HepG2 (cell line): Measurements from ENCODE around the gene ATP8B1. TPM values are rescaled to one million over a fixed set of nuclear protein-coding genes. Genes with fewer than 3 reads are reported as not detected.
A peak's percentile ranks its signal among the peaks of the same experiment; 100 is the strongest.

ENCODE experiments used
- BRD4 ChIP-seq: sonication (generic); formaldehyde crosslinking; IDR thresholded peaks from 2 replicates; pipeline ENCODE4 v1.4.0; 2020; ENCODE audit warnings: missing genetic modification reagents
- CBX2 ChIP-seq, 2 experiments: fragments of 200-600 bp in 1 of 2; sonication (generic); formaldehyde crosslinking in 1 of 2; IDR thresholded peaks; 2 replicates each; pipeline versions ENCODE4 v1.7.0 to v1.8.1; 2018 to 2022; ENCODE audit warnings: low read depth in 2 of 2, low read length in 1 of 2, mild to moderate bottlenecking in 1 of 2, missing genetic modification reagents in 1 of 2
- CC2D1A ChIP-seq: sonication (generic); formaldehyde crosslinking; IDR thresholded peaks from 2 replicates; pipeline ENCODE4 v1.8.1; 2023; ENCODE audit warnings: mild to moderate bottlenecking, missing genetic modification reagents
- FOXJ3 ChIP-seq: sonication (generic); formaldehyde crosslinking; IDR thresholded peaks from 2 replicates; pipeline ENCODE4 v1.4.0; 2020; ENCODE audit warnings: missing genetic modification reagents, mild to moderate bottlenecking, borderline replicate concordance
- KAT2B ChIP-seq: fragments of 150-350 bp; IDR thresholded peaks from 2 replicates; pipeline ENCODE4 v1.6.1; 2014; ENCODE audit warnings: low read depth, low read length, borderline replicate concordance
- MAZ ChIP-seq, 2 experiments: sonication (generic) in 1 of 2; formaldehyde crosslinking in 1 of 2; IDR thresholded peaks; 2 replicates each; pipeline versions ENCODE4 v1.5.0 to v1.6.1; 2012 to 2020; ENCODE audit warnings: low read depth in 2 of 2, mild to moderate bottlenecking in 2 of 2, borderline replicate concordance in 1 of 2, improper control_type of control experiment in 1 of 2, low read length in 1 of 2, missing genetic modification reagents in 1 of 2, moderate library complexity in 1 of 2
- MIER3 ChIP-seq: IDR thresholded peaks from 2 replicates; pipeline ENCODE4 v1.6.1; 2016; ENCODE audit warnings: missing compliant biosample characterization, borderline replicate concordance
- NCOA5 ChIP-seq: sonication (generic); formaldehyde crosslinking; IDR thresholded peaks from 2 replicates; pipeline ENCODE4 v1.4.0; 2020; ENCODE audit warnings: missing genetic modification reagents
- NFE2L1 ChIP-seq: sonication (generic); formaldehyde crosslinking; IDR thresholded peaks from 2 replicates; pipeline ENCODE4 v1.4.0; 2020; ENCODE audit warnings: missing genetic modification reagents, mild to moderate bottlenecking, borderline replicate concordance
- NR1H2 ChIP-seq: sonication (generic); formaldehyde crosslinking; IDR thresholded peaks from 2 replicates; pipeline ENCODE4 v1.8.1; 2022; ENCODE audit warnings: low read depth, missing genetic modification reagents, borderline replicate concordance
- RXRB ChIP-seq: IDR thresholded peaks from 2 replicates; pipeline ENCODE4 v1.6.1; 2016; ENCODE audit warnings: borderline replicate concordance, missing genetic modification reagents, missing compliant biosample characterization
- SRF ChIP-seq: IDR thresholded peaks from 2 replicates; pipeline ENCODE4 v1.6.1; 2011; ENCODE audit warnings: mild to moderate bottlenecking, low read depth, low read length, moderate library complexity
- TMF1 ChIP-seq: sonication (generic); formaldehyde crosslinking; IDR thresholded peaks from 2 replicates; pipeline ENCODE4 v1.8.1; 2022; ENCODE audit warnings: low read depth, missing genetic modification reagents
- ZBTB38 ChIP-seq: sonication (generic); formaldehyde crosslinking; IDR thresholded peaks from 2 replicates; pipeline ENCODE4 v1.5.1; 2020; ENCODE audit warnings: mild to moderate bottlenecking, missing genetic modification reagents
- ZMAT3 ChIP-seq: sonication (generic); formaldehyde crosslinking; conservative IDR thresholded peaks from 2 replicates; pipeline ENCODE4 v1.7.0; 2021; ENCODE audit warnings: missing genetic modification reagents
- ZNF20 ChIP-seq: sonication (generic); formaldehyde crosslinking; IDR thresholded peaks from 2 replicates; pipeline ENCODE4 v1.4.0; 2020; ENCODE audit warnings: mild to moderate bottlenecking, moderate library complexity, missing genetic modification reagents
- ZNF235 ChIP-seq: sonication (generic); formaldehyde crosslinking; IDR thresholded peaks from 2 replicates; pipeline ENCODE4 v1.8.1; 2023; ENCODE audit warnings: mild to moderate bottlenecking, missing genetic modification reagents, borderline replicate concordance
- ZNF264 ChIP-seq: sonication (generic); formaldehyde crosslinking; IDR thresholded peaks from 2 replicates; pipeline ENCODE4 v1.4.0; 2020; ENCODE audit warnings: missing genetic modification reagents
- ZNF562 ChIP-seq: sonication (generic); formaldehyde crosslinking; IDR thresholded peaks from 2 replicates; pipeline ENCODE4 v1.8.0; 2022; ENCODE audit warnings: missing genetic modification reagents, borderline replicate concordance
- ZNF775 ChIP-seq: sonication (generic); formaldehyde crosslinking; IDR thresholded peaks from 2 replicates; pipeline ENCODE4 v1.4.0; 2020; ENCODE audit warnings: missing genetic modification reagents, mild to moderate bottlenecking, moderate library complexity, borderline replicate concordance
- ZNF839 ChIP-seq: sonication (generic); formaldehyde crosslinking; IDR thresholded peaks from 2 replicates; pipeline ENCODE4 v1.4.0; 2020; ENCODE audit warnings: missing genetic modification reagents, mild to moderate bottlenecking, borderline replicate concordance
- polyA plus RNA-seq, 8 experiments: library from polyadenylated mRNA; depleted of rRNA in 3 of 8; stranded (reverse) in 7 of 8; unstranded in 1 of 8; fragments of >200 nt; fragmentation: Illumina TruSeq in 4 of 8; extraction: Trizol in 4 of 8; gene quantifications; 2 replicates each; pipeline versions ENCODE4 v1.2.1 to v1.2.3, GENCODE V29; 2011 to 2016; ENCODE audit warnings: low read depth in 4 of 8, missing spikeins in 1 of 8, mixed read lengths in 1 of 8; ENCODE audit not compliant: insufficient read depth in 1 of 8
- total RNA-seq, 5 experiments: library from RNA; depleted of rRNA; stranded (reverse); fragments of >200 nt; fragmentation: Illumina TruSeq; extraction: Trizol; gene quantifications; 2 replicates each; pipeline ENCODE4 v1.2.3, GENCODE V29; 2016; ENCODE audit warnings: low read depth in 1 of 5
- TF ChIP-seq, protein P1 (sequence below): sonication (generic); formaldehyde crosslinking; conservative IDR thresholded peaks from 2 replicates; pipeline ENCODE4 v1.8.1; 2023; ENCODE audit warnings: missing genetic modification reagents
- TF ChIP-seq, protein P2 (sequence below): sonication (generic); formaldehyde crosslinking; IDR thresholded peaks from 2 replicates; pipeline ENCODE4 v1.5.0; 2020; ENCODE audit warnings: missing genetic modification reagents
- TF ChIP-seq, protein P3 (sequence below): fragments of 450-650 bp; IDR thresholded peaks from 2 replicates; pipeline ENCODE4 v1.6.1; 2017
- TF ChIP-seq, protein P4 (sequence below): sonication (generic); formaldehyde crosslinking; IDR thresholded peaks from 2 replicates; pipeline ENCODE4 v1.4.0; 2020; ENCODE audit warnings: missing genetic modification reagents; ENCODE audit errors: not compliant biosample characterization

Gene ATP8B1
- total and polyA plus RNA-seq, 2 of the 13 experiments (the other 11 are each of a cell fraction or from before 2014, with no cell fraction given), result 2.8 to 4.0 TPM

DNA sequence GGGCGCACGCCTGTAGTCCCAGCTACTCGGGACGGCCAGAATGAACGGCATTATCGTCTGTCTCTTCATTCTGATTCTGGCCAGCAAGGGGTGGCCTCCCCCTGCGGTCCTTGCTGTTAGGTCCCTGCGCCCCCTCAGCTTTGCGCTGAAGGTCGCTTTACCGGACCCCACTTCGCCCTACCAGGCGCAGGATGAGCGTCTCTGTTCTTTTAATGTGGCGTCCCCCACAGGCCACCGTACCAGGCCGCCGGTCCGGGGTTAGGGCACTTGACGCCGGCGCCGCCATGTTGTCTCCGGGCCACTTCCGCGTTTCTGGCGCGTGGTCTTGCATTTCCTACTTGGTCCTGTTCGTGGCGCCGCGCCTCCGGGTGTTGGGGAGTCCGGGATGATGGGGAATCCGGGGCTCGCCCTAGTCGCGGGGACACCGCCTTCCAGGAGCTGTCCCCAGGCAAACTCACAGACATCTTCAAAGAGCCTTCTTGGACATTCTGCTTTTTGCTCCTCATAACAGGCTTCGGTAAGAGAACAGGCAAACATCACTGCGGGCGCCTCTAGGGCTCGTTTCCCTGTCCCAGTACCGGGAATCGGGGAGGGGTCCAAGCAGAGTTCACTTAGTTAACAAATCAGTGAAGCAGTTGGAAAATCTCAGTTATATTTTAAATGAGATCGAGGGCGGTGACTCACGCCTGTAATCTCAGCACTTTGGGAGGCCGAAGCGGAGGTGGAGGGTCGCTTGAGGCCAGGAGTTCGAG is 172.9 kb downstream of the ATP8B1 start (continued):
- TF ChIP-seq RXRB (CRISPR knock-in tag), result 0 out of 2 replicates have a peak, but pooled peaks have one; percentile 52
- TF ChIP-seq KAT2B, result no peak
- TF ChIP-seq CBX2 (IDR thresholded peaks at IDR 0.05; ENCODE audit: low read depth, low read length), result no peak
- TF ChIP-seq CBX2 (CRISPR knock-in tag; IDR thresholded peaks at IDR 0.05; ENCODE audit: low read depth), result no peak
- TF ChIP-seq SRF, result no peak
- TF ChIP-seq ZNF775 (CRISPR knock-in tag), result no peak
- no peak for TF ChIP-seq NFE2L1 (CRISPR knock-in tag)
- no peak for TF ChIP-seq MAZ (IDR thresholded peaks at IDR 0.05; ENCODE audit: borderline replicate concordance, low read depth, low read length)
- TF ChIP-seq MAZ (CRISPR knock-in tag; IDR thresholded peaks at IDR 0.05; ENCODE audit: low read depth), result peak; percentile 85
- TF ChIP-seq, protein P1, sequence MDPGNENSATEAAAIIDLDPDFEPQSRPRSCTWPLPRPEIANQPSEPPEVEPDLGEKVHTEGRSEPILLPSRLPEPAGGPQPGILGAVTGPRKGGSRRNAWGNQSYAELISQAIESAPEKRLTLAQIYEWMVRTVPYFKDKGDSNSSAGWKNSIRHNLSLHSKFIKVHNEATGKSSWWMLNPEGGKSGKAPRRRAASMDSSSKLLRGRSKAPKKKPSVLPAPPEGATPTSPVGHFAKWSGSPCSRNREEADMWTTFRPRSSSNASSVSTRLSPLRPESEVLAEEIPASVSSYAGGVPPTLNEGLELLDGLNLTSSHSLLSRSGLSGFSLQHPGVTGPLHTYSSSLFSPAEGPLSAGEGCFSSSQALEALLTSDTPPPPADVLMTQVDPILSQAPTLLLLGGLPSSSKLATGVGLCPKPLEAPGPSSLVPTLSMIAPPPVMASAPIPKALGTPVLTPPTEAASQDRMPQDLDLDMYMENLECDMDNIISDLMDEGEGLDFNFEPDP, result 0 out of 2 replicates have a peak, but pooled peaks have one; percentile 54
- TF ChIP-seq BRD4, result peak; percentile 83
- TF ChIP-seq ZNF264 (CRISPR knock-in tag), result peak; percentile 72; the same call in 1 of the 2 replicates
- no peak for TF ChIP-seq TMF1 (CRISPR knock-in tag)
- no peak for TF ChIP-seq NCOA5 (CRISPR knock-in tag)
- TF ChIP-seq, protein P2, sequence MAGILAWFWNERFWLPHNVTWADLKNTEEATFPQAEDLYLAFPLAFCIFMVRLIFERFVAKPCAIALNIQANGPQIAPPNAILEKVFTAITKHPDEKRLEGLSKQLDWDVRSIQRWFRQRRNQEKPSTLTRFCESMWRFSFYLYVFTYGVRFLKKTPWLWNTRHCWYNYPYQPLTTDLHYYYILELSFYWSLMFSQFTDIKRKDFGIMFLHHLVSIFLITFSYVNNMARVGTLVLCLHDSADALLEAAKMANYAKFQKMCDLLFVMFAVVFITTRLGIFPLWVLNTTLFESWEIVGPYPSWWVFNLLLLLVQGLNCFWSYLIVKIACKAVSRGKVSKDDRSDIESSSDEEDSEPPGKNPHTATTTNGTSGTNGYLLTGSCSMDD (CRISPR knock-in tag), result no peak
- peak; percentile 65; the same call in 1 of the 2 replicates for TF ChIP-seq MIER3 (CRISPR knock-in tag)
- peak; percentile 92 for TF ChIP-seq ZBTB38 (CRISPR knock-in tag)
- TF ChIP-seq ZNF839 (CRISPR knock-in tag), result peak; percentile 63; the same call in 1 of the 2 replicates
- no peak for TF ChIP-seq ZNF20 (CRISPR knock-in tag)
- peak; percentile 79 for TF ChIP-seq ZMAT3
- no peak for TF ChIP-seq ZNF235 (CRISPR knock-in tag)
- TF ChIP-seq CC2D1A (CRISPR knock-in tag), result no peak
- TF ChIP-seq, protein P3, sequence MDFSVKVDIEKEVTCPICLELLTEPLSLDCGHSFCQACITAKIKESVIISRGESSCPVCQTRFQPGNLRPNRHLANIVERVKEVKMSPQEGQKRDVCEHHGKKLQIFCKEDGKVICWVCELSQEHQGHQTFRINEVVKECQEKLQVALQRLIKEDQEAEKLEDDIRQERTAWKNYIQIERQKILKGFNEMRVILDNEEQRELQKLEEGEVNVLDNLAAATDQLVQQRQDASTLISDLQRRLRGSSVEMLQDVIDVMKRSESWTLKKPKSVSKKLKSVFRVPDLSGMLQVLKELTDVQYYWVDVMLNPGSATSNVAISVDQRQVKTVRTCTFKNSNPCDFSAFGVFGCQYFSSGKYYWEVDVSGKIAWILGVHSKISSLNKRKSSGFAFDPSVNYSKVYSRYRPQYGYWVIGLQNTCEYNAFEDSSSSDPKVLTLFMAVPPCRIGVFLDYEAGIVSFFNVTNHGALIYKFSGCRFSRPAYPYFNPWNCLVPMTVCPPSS, result no peak
- no peak for TF ChIP-seq ZNF562
- TF ChIP-seq FOXJ3 (CRISPR knock-in tag), result peak; percentile 60; the same call in 1 of the 2 replicates
- no peak for TF ChIP-seq NR1H2 (CRISPR knock-in tag)
- TF ChIP-seq, protein P4, sequence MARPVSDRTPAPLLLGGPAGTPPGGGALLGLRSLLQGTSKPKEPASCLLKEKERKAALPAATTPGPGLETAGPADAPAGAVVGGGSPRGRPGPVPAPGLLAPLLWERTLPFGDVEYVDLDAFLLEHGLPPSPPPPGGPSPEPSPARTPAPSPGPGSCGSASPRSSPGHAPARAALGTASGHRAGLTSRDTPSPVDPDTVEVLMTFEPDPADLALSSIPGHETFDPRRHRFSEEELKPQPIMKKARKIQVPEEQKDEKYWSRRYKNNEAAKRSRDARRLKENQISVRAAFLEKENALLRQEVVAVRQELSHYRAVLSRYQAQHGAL (CRISPR knock-in tag), result no peak
